ENCODE data around the gene SOS2.

SOS2 gene

GRCh38 chr14:50230701-50231474 lies 490 bp downstream of the SOS2 start:
- peaks cover 39% of the 10 kb centered on the region for H3K4me1 ChIP-seq (ENCODE audit: insufficient read depth, low read length, poor library complexity, severe bottlenecking)
- peak overlapping the region; percentile 75 for H3K4me3 ChIP-seq (ENCODE audit: low read length, poor library complexity, severe bottlenecking)
- no peaks in the 10 kb centered on the region for H3K27me3 ChIP-seq (ENCODE audit: insufficient read depth, low read length, poor library complexity, severe bottlenecking)
- peaks cover 23% of the 10 kb centered on the region for H4K20me1 ChIP-seq (ENCODE audit: insufficient read depth, low read length, poor library complexity, severe bottlenecking)
- H3F3A ChIP-seq (ENCODE audit: low read depth), result peaks cover 3% of the 10 kb centered on the region; the same call in 1 of the 2 replicates
- no peak for TF ChIP-seq EZH2phosphoT487 (IDR thresholded peaks at IDR 0.05; ENCODE audit: borderline replicate concordance)
- TF ChIP-seq, protein P1, sequence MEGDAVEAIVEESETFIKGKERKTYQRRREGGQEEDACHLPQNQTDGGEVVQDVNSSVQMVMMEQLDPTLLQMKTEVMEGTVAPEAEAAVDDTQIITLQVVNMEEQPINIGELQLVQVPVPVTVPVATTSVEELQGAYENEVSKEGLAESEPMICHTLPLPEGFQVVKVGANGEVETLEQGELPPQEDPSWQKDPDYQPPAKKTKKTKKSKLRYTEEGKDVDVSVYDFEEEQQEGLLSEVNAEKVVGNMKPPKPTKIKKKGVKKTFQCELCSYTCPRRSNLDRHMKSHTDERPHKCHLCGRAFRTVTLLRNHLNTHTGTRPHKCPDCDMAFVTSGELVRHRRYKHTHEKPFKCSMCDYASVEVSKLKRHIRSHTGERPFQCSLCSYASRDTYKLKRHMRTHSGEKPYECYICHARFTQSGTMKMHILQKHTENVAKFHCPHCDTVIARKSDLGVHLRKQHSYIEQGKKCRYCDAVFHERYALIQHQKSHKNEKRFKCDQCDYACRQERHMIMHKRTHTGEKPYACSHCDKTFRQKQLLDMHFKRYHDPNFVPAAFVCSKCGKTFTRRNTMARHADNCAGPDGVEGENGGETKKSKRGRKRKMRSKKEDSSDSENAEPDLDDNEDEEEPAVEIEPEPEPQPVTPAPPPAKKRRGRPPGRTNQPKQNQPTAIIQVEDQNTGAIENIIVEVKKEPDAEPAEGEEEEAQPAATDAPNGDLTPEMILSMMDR (conservative IDR thresholded peaks at IDR 0.05; ENCODE audit: low read length), result no peak
- H3K79me2 ChIP-seq (ENCODE audit: insufficient read depth, low read length), result peaks cover 50% of the 10 kb centered on the region
- H2AFZ ChIP-seq (ENCODE audit: low read length), result peak overlapping the region; percentile 95
- H3K4me2 ChIP-seq (ENCODE audit: low read depth, low read length, poor library complexity, severe bottlenecking), result peak overlapping the region; percentile 93
- no peaks in the 10 kb centered on the region for H3K36me3 ChIP-seq (ENCODE audit: insufficient read depth, low read length)
- no peaks in the 10 kb centered on the region for H3K9me3 ChIP-seq (ENCODE audit: insufficient read depth, low read depth, low read length)
- H3K9ac ChIP-seq (ENCODE audit: low read depth, low read length, poor library complexity, severe bottlenecking), result peak overlapping the region; percentile 75
- no peaks in the 10 kb centered on the region for H3K9me2 ChIP-seq (replicated peaks; ENCODE audit: low read depth, low read length)

DNA sequence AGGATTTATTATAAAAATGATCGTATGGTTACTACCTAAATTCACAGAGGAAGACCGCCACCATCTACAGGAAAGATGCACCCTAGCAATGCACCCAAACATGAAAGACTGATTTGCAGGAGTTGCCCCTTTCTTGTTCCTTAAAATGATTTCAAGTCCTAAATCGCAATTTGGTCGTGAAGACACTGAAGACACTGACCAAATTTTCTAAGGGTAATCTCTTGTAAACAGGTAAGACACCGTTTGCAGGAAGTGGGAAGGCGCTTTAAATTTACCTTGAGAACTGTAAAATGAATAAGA lies 1.0 kb downstream of the SOS2 start:
- Histone ChIP-seq H2AFZ (ENCODE audit: low read length) (0 out of 2 replicates have a peak overlapping the region, but pooled peaks have one; percentile 95), H3K27me3 (ENCODE audit: insufficient read depth, low read length, poor library complexity, severe bottlenecking) (no peaks in the 10 kb centered on the region), H3K9me2 (replicated peaks; ENCODE audit: low read depth, low read length) (no peaks in the 10 kb centered on the region), H3K9me3 (ENCODE audit: insufficient read depth, low read depth, low read length) (no peaks in the 10 kb centered on the region), H3K79me2 (ENCODE audit: insufficient read depth, low read length) (peaks cover 56% of the 10 kb centered on the region), H3K4me3 (ENCODE audit: low read length, poor library complexity, severe bottlenecking) (peak overlapping the region; percentile 75), H3F3A (ENCODE audit: low read depth) (peaks cover 3% of the 10 kb centered on the region; the same call in 1 of the 2 replicates), H3K36me3 (ENCODE audit: insufficient read depth, low read length) (no peaks in the 10 kb centered on the region), H4K20me1 (ENCODE audit: insufficient read depth, low read length, poor library complexity, severe bottlenecking) (peaks cover 26% of the 10 kb centered on the region), H3K9ac (ENCODE audit: low read depth, low read length, poor library complexity, severe bottlenecking) (peak overlapping the region; percentile 75), H3K4me2 (ENCODE audit: low read depth, low read length, poor library complexity, severe bottlenecking) (peak overlapping the region; percentile 93), H3K4me1 (ENCODE audit: insufficient read depth, low read length, poor library complexity, severe bottlenecking) (peaks cover 41% of the 10 kb centered on the region)
- no peak for TF ChIP-seq EZH2phosphoT487 (IDR thresholded peaks at IDR 0.05; ENCODE audit: borderline replicate concordance)
- TF ChIP-seq, protein P1 (conservative IDR thresholded peaks at IDR 0.05; ENCODE audit: low read length), result no peak

- H3K9ac ChIP-seq (ENCODE audit: low read depth, low read length, poor library complexity, severe bottlenecking), result peak overlapping the region; percentile 75
- peaks cover 62% of the 10 kb centered on the region for H3K79me2 ChIP-seq (ENCODE audit: insufficient read depth, low read length)
- peaks cover 43% of the 10 kb centered on the region for H3K4me1 ChIP-seq (ENCODE audit: insufficient read depth, low read length, poor library complexity, severe bottlenecking)
- H2AFZ ChIP-seq (ENCODE audit: low read length), result no peak overlapping the region
- TF ChIP-seq, protein P1 (conservative IDR thresholded peaks at IDR 0.05; ENCODE audit: low read length), result no peak
- TF ChIP-seq EZH2phosphoT487 (IDR thresholded peaks at IDR 0.05; ENCODE audit: borderline replicate concordance), result no peak
- H4K20me1 ChIP-seq (ENCODE audit: insufficient read depth, low read length, poor library complexity, severe bottlenecking), result peaks cover 32% of the 10 kb centered on the region
- peak overlapping the region; percentile 93 for H3K4me2 ChIP-seq (ENCODE audit: low read depth, low read length, poor library complexity, severe bottlenecking)
- H3K9me3 ChIP-seq (ENCODE audit: insufficient read depth, low read depth, low read length), result no peaks in the 10 kb centered on the region
- no peaks in the 10 kb centered on the region for H3K36me3 ChIP-seq (ENCODE audit: insufficient read depth, low read length)
- no peaks in the 10 kb centered on the region for H3K27me3 ChIP-seq (ENCODE audit: insufficient read depth, low read length, poor library complexity, severe bottlenecking)
- H3K9me2 ChIP-seq (replicated peaks; ENCODE audit: low read depth, low read length), result no peaks in the 10 kb centered on the region
- peak overlapping the region; percentile 75 for H3K4me3 ChIP-seq (ENCODE audit: low read length, poor library complexity, severe bottlenecking)
- peaks cover 3% of the 10 kb centered on the region; the same call in 1 of the 2 replicates for H3F3A ChIP-seq (ENCODE audit: low read depth)
These were observed 1.7 kb downstream of the SOS2 start for GRCh38 chr14:50229681-50230080.

Data from Loucy (cell line).